Colonic mucosa (tissue), 4 donors: ENCODE measurements around the gene TMEM185B. TPM values are rescaled to one million over a fixed set of nuclear protein-coding genes. Genes with fewer than 3 reads are reported as not detected.
A peak's percentile ranks its signal among the peaks of the same experiment; 100 is the strongest.

Experiments
- DNase-seq: peaks from one replicate; pipeline ENCODE4 v3.0.0-alpha.2; 2020
- H3K27ac ChIP-seq: fragments of 200-600 bp; one replicate; pipeline ENCODE4 v1.8.0; 2021
- H3K27me3 ChIP-seq: fragments of 200-600 bp; one replicate; pipeline ENCODE4 v1.8.0; 2021
- H3K36me3 ChIP-seq: fragments of 200-600 bp; one replicate; pipeline ENCODE4 v1.8.0; 2021
- H3K4me1 ChIP-seq: fragments of 200-600 bp; one replicate; pipeline ENCODE4 v1.8.0; 2021; ENCODE audit warnings: mild to moderate bottlenecking
- H3K4me3 ChIP-seq: fragments of 200-600 bp; one replicate; pipeline ENCODE4 v1.8.0; 2021
- H3K9ac ChIP-seq, 2 donors: one replicate each; pipeline ENCODE4 v1.7.0; 2013; ENCODE audit warnings: control low read depth in 2 of 2, low read depth in 2 of 2, low read length in 2 of 2
- H3K9me3 ChIP-seq: fragments of 200-600 bp; one replicate; pipeline ENCODE4 v1.8.0; 2021
- intact Hi-C: fragments of 100-400 bp; cut with DNase I; formaldehyde crosslinking; loops from one replicate; pipeline ENCODE4 v1.14.1; 2022
- total RNA-seq, 2 donors: library from RNA; stranded (reverse); fragmentation: NEBNext Ultra II Directional in 1 of 2; extraction: Animal tissue kit (Norgen Biotek cat#: 25700) in 1 of 2; gene quantifications; one replicate each; pipeline ENCODE4 v1.2.1, GENCODE V29; 2021
- TF ChIP-seq, protein P1 (sequence below): fragments of 200-600 bp; IDR thresholded peaks from one replicate; pipeline ENCODE4 v1.8.0; 2022; ENCODE audit warnings: antibody characterized with exemption, mild to moderate bottlenecking
- donor health status: healthy.
- donor health status: DM: no; HTN: no; CAD: no.
- donor health status: DM: no; HTN: no; CAD: no.

The TMEM185B gene
- total RNA-seq, 2 donors from 2014 or later = 14.4 to 16.5 TPM

DNA sequence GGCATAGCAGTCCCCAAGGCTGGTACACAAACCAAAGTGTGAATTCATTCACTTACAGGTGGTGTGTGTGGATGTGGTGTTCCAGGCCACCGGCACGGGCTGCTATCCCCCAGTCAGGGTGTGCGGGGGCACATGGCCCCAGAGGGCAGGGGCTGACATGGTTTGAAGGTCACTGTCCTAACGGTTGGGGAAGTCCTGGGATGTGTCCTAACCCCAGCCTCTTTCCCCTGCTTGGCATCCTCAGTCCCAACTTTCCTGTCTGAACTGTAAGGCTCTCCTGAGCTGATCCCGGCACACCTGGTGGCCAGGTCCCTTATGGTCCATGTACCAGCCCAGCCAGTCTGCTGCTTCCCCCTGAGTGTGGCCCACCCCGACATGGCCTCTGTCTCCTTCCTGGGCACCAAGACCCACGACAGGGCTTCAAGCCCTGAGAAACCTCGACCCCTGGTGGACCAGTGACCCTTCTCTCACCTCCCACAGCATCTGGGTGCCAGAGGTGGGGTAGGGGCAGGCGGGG, 2.4 kb upstream of the TMEM185B start:
- TF ChIP-seq, protein P1, sequence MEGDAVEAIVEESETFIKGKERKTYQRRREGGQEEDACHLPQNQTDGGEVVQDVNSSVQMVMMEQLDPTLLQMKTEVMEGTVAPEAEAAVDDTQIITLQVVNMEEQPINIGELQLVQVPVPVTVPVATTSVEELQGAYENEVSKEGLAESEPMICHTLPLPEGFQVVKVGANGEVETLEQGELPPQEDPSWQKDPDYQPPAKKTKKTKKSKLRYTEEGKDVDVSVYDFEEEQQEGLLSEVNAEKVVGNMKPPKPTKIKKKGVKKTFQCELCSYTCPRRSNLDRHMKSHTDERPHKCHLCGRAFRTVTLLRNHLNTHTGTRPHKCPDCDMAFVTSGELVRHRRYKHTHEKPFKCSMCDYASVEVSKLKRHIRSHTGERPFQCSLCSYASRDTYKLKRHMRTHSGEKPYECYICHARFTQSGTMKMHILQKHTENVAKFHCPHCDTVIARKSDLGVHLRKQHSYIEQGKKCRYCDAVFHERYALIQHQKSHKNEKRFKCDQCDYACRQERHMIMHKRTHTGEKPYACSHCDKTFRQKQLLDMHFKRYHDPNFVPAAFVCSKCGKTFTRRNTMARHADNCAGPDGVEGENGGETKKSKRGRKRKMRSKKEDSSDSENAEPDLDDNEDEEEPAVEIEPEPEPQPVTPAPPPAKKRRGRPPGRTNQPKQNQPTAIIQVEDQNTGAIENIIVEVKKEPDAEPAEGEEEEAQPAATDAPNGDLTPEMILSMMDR = no peak
- no peaks in the 10 kb centered on the region for H3K27me3 ChIP-seq
- no peak overlapping the region for H3K4me3 ChIP-seq
- intact Hi-C loops = no loop called here
- H3K9ac ChIP-seq = no peak overlapping the region
- no peaks in the 10 kb centered on the region for H3K36me3 ChIP-seq
- no peak overlapping the region for H3K27ac ChIP-seq
- no peaks in the 10 kb centered on the region for H3K9me3 ChIP-seq
- H3K4me1 ChIP-seq = peaks cover 14% of the 10 kb centered on the region
- DNase-seq = no peak

DNA sequence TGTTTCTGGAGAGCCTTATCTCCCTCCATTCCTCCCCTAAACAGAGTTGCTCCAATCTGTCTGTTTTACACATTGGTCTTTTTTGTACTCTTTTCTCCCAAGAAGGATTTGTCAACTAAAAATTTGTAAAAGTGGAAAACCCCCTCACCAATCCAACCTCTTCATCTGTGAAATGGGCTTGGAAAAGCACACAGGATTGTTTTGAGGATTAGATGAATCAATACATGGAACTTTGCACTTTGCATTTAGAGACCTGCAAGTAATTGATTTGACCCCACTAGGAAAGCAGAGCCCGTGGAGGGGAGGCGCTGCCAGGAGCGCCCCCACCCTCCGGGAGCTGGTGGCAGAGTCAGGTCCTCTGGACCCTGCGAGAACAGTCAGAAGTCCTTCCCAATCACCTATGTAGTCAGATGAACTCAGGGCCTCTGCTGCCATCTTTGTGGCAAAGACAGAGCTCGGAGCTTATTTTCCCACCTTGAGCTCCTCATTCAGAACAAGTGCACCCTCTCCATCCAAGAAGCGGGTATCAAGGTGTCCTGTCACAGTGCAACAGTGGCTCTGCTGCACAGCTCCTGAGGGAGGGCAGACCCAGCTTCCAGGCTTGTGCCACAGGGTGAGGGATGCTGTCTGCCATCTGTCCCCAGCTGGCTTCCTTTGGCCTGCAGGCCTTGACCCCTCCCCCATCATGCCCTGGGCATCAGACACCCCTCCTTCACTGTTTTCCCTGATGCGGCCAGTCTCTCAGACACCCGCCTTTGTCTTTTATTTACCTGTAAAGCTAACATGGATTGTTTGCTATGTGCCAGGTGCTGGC, 1.7 kb upstream of the TMEM185B start:
- H3K27me3 ChIP-seq = no peaks in the 10 kb centered on the region
- H3K9me3 ChIP-seq = no peaks in the 10 kb centered on the region
- H3K4me1 ChIP-seq = peaks cover 8% of the 10 kb centered on the region
- TF ChIP-seq, protein P1 = no peak
- intact Hi-C loops = no loop called here
- no peaks in the 10 kb centered on the region for H3K36me3 ChIP-seq
- H3K9ac ChIP-seq = no peak overlapping the region
- DNase-seq = peak; percentile 18
- H3K27ac ChIP-seq = no peak overlapping the region
- no peak overlapping the region for H3K4me3 ChIP-seq

DNA sequence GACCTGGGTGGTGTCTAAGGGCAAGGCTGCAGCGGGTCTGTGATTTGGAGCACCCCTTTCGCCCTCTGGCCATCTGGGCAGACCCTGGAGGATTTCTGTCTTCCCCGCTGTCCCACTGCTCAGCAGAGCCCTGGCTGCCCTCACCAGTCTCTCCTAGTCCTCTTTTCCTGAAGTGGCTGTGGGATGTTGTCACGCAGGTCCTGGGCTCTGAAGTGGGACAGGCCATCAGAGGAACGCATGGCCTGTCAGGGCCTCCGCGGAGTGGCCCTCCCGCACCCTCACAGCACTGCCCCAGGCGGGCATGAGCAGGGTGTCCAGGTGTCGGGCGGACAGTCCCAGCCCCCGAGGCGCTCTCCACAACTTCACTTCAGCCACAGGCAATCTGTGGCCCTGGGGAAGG, 1.1 kb upstream of the TMEM185B start:
- intact Hi-C loops = no loop called here
- H3K27me3 ChIP-seq = no peaks in the 10 kb centered on the region

DNA sequence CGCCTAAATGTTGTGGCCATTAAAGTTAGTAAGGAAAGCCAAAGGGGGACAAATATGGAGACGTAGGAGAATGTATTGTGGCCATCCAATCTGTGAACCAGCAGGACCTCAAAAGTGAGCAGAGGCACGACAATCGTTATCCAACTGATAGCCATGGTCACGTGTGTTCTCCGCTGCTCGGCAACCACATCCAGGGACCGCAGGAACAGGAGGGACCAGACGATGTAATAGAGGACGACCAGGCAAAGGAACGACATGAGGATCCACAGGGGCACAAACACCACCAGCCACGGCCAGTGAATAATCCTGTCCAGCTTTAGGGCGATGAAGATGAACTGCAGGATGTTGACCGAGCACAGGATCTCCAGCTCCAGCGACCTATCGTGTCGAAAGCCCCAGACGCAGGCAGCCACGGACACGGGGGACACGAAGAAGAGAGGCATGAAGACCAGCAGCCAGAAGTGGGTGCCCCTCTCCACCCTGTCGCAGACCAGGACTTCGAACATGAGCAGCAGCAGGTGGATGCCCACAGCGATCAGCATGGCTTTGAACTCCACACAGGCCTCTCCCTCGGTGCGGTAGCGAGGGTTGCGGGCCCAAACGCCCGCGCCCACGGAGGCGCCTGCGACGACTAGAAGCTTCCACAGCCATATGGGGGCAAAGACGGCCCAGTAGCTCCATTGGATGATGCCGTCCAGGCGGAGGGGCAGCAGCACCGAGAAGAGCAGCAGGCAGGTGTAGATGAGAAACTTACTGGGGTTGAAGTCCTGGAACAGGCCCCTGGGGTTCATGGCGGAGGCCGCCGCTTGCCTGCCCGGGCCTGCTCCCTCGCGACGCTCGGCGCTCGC, 790 bp downstream of the TMEM185B start:
- no peak overlapping the region for H3K9ac ChIP-seq

More for the DNA sequence above, 1.1 kb upstream of the TMEM185B start:
- Histone ChIP-seq H3K4me1 (peaks cover 4% of the 10 kb centered on the region), H3K27ac (no peak overlapping the region), H3K36me3 (no peaks in the 10 kb centered on the region), H3K9me3 (no peaks in the 10 kb centered on the region), H3K4me3 (no peak overlapping the region), H3K9ac (peak overlapping the region; percentile 48 to 84)
- no peak for DNase-seq
- TF ChIP-seq, protein P1 = no peak

DNA sequence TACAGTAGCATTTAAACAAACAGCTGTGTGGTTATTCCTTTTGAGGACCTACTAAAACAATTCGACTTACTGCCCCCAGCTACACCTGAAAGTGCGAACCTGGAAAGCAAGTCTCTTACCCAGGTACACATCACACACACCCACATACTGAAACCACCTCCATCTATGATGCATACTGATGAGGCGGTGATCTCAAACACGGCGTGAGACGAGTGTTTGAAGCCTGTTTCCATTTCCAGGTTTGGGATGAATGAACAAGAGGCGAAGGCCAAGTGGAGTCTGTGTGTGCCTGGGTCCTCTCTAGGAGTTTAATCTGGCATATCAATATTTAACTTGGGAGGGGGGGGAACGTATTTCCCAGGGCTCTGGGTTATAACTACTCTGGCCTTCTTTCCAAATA, 1.6 kb downstream of the TMEM185B start:
- H3K4me3 ChIP-seq = no peak overlapping the region
- H3K9ac ChIP-seq = no peak overlapping the region
- H3K27me3 ChIP-seq = no peaks in the 10 kb centered on the region
- peaks cover 4% of the 10 kb centered on the region for H3K4me1 ChIP-seq
- no peaks in the 10 kb centered on the region for H3K9me3 ChIP-seq
- no peak overlapping the region for H3K27ac ChIP-seq
- TF ChIP-seq, protein P1 = no peak
- intact Hi-C loops = no loop called here
- no peaks in the 10 kb centered on the region for H3K36me3 ChIP-seq
- DNase-seq = no peak

More for the DNA sequence above, 790 bp downstream of the TMEM185B start:
- TF ChIP-seq, protein P1 = no peak
- Histone ChIP-seq H3K27me3 (no peaks in the 10 kb centered on the region), H3K36me3 (no peaks in the 10 kb centered on the region), H3K4me1 (peaks cover 4% of the 10 kb centered on the region), H3K4me3 (peak overlapping the region; percentile 55), H3K9me3 (no peaks in the 10 kb centered on the region), H3K27ac (peak overlapping the region; percentile 76)
- DNase-seq = no peak
- intact Hi-C loops = no loop called here
